ENCODE measurements around the gene THOC6. TPM values are rescaled to one million over a fixed set of nuclear protein-coding genes. Genes with fewer than 3 reads are reported as not detected.
A peak's percentile ranks its signal among the peaks of the same experiment; 100 is the strongest.

Gene THOC6
- polyA plus RNA-seq (2013, experiment 1 of 2): 38.1 TPM
- polyA plus RNA-seq (2013, experiment 2 of 2): 37.5 TPM

- peak within 1 kb of the TSS; percentile 78 for H2AK5ac ChIP-seq (ENCODE audit: low read length)
- peak within 1 kb of the TSS; percentile 96 for H3K56ac ChIP-seq (ENCODE audit: low read length)
- DNase-seq: peak; percentile 100
- no peak within 1 kb of the TSS for H4K8ac ChIP-seq (ENCODE audit: low read depth, low read length)
- H3K4me1 ChIP-seq (ENCODE audit: control insufficient read depth, low read depth, low read length): peaks cover 12% of the 10 kb centered on the region
- peak within 1 kb of the TSS; percentile 96 for H2BK5ac ChIP-seq (ENCODE audit: low read length)
- no peak within 1 kb of the TSS for H4K5ac ChIP-seq (ENCODE audit: low read length)
- peak within 1 kb of the TSS; percentile 90 for H3K9ac ChIP-seq (ENCODE audit: low read length)
- H3K36me3 ChIP-seq (ENCODE audit: control insufficient read depth, insufficient read depth, low read length): peaks cover 8% of the 10 kb centered on the region
- H2BK15ac ChIP-seq (replicated peaks; ENCODE audit: low read depth): no peak within 1 kb of the TSS
- H3K79me2 ChIP-seq (ENCODE audit: control insufficient read depth, insufficient read depth, low read length): peaks cover 4% of the 10 kb centered on the region
- H2BK120ac ChIP-seq (ENCODE audit: low read depth, low read length): no peak within 1 kb of the TSS
- H3K4me2 ChIP-seq (ENCODE audit: low read length): peak within 1 kb of the TSS; percentile 85
- H3K4me3 ChIP-seq (ENCODE audit: low read length): peak within 1 kb of the TSS; percentile 61
- peak within 1 kb of the TSS; percentile 94 for H3K27ac ChIP-seq (ENCODE audit: low read depth, low read length)
- H3K79me1 ChIP-seq (ENCODE audit: low read length): peaks cover 5% of the 10 kb centered on the region
- no peak within 1 kb of the TSS for H3K4ac ChIP-seq (ENCODE audit: low read depth, low read length)
- H3K27me3 ChIP-seq (ENCODE audit: insufficient read depth, low read length, poor library complexity): no peaks in the 10 kb centered on the region
- WGBS (ENCODE audit: extremely low coverage, insufficient coverage, low lambda C conversion rate): no CpG with 5 or more reads among the region's 69 CpGs
- peak within 1 kb of the TSS; percentile 89 for H3K23ac ChIP-seq (ENCODE audit: low read length)
- peak within 1 kb of the TSS; percentile 69 for H3K18ac ChIP-seq (ENCODE audit: low read length)
Measured at GRCh38 chr16:3023669-3024478, at the start of gene THOC6, which contains the start of gene HCFC1R1. Gene THOC6, plus strand, starts transcription at chr16:3024035. Its CDS starts 292 bp downstream, at chr16:3024327. Gene HCFC1R1, minus strand, starts transcription at chr16:3023942. Its CDS starts 1 bp downstream, at chr16:3023941.

- Histone ChIP-seq H2BK15ac (replicated peaks; ENCODE audit: low read depth) (no peak overlapping the region), H4K8ac (ENCODE audit: low read depth, low read length) (no peak overlapping the region), H3K4me2 (ENCODE audit: low read length) (no peak overlapping the region), H3K4me1 (ENCODE audit: control insufficient read depth, low read depth, low read length) (no peaks in the 10 kb centered on the region), H2BK5ac (ENCODE audit: low read length) (no peak overlapping the region), H3K4me3 (ENCODE audit: low read length) (no peak overlapping the region), H3K79me2 (ENCODE audit: control insufficient read depth, insufficient read depth, low read length) (peaks cover 11% of the 10 kb centered on the region), H3K36me3 (ENCODE audit: control insufficient read depth, insufficient read depth, low read length) (peaks cover 10% of the 10 kb centered on the region), H3K18ac (ENCODE audit: low read length) (no peak overlapping the region), H3K4ac (ENCODE audit: low read depth, low read length) (no peak overlapping the region), H3K56ac (ENCODE audit: low read length) (no peak overlapping the region), H3K27me3 (ENCODE audit: insufficient read depth, low read length, poor library complexity) (no peaks in the 10 kb centered on the region), H3K9ac (ENCODE audit: low read length) (no peak overlapping the region), H4K5ac (ENCODE audit: low read length) (no peak overlapping the region), H3K23ac (ENCODE audit: low read length) (no peak overlapping the region), H2AK5ac (ENCODE audit: low read length) (no peak overlapping the region), H3K27ac (ENCODE audit: low read depth, low read length) (no peak overlapping the region), H3K79me1 (ENCODE audit: low read length) (peaks cover 12% of the 10 kb centered on the region), H2BK120ac (ENCODE audit: low read depth, low read length) (no peak overlapping the region)
- WGBS (ENCODE audit: extremely low coverage, insufficient coverage, low lambda C conversion rate): no CpG with 5 or more reads among the region's 15 CpGs
- DNase-seq: no peak
Measured at GRCh38 chr16:2974319-2975056, 49.3 kb upstream of the THOC6 start.

- no CpG with 5 or more reads among the region's 28 CpGs for WGBS (ENCODE audit: extremely low coverage, insufficient coverage, low lambda C conversion rate)
- Histone ChIP-seq H2BK15ac (replicated peaks; ENCODE audit: low read depth) (no peak overlapping the region), H2AK5ac (ENCODE audit: low read length) (no peak overlapping the region), H3K4ac (ENCODE audit: low read depth, low read length) (no peak overlapping the region), H3K4me1 (ENCODE audit: control insufficient read depth, low read depth, low read length) (no peaks in the 10 kb centered on the region), H3K4me2 (ENCODE audit: low read length) (no peak overlapping the region), H3K56ac (ENCODE audit: low read length) (no peak overlapping the region), H2BK5ac (ENCODE audit: low read length) (no peak overlapping the region), H3K27me3 (ENCODE audit: insufficient read depth, low read length, poor library complexity) (no peaks in the 10 kb centered on the region), H4K5ac (ENCODE audit: low read length) (no peak overlapping the region), H3K79me2 (ENCODE audit: control insufficient read depth, insufficient read depth, low read length) (peaks cover 15% of the 10 kb centered on the region), H3K4me3 (ENCODE audit: low read length) (no peak overlapping the region), H2BK120ac (ENCODE audit: low read depth, low read length) (no peak overlapping the region), H4K8ac (ENCODE audit: low read depth, low read length) (no peak overlapping the region), H3K9ac (ENCODE audit: low read length) (no peak overlapping the region), H3K36me3 (ENCODE audit: control insufficient read depth, insufficient read depth, low read length) (peaks cover 10% of the 10 kb centered on the region), H3K18ac (ENCODE audit: low read length) (no peak overlapping the region), H3K27ac (ENCODE audit: low read depth, low read length) (no peak overlapping the region), H3K79me1 (ENCODE audit: low read length) (peaks cover 15% of the 10 kb centered on the region), H3K23ac (ENCODE audit: low read length) (no peak overlapping the region)
- no peak for DNase-seq
Measured at GRCh38 chr16:2975161-2975795, 48.6 kb upstream of the THOC6 start.

DNA sequence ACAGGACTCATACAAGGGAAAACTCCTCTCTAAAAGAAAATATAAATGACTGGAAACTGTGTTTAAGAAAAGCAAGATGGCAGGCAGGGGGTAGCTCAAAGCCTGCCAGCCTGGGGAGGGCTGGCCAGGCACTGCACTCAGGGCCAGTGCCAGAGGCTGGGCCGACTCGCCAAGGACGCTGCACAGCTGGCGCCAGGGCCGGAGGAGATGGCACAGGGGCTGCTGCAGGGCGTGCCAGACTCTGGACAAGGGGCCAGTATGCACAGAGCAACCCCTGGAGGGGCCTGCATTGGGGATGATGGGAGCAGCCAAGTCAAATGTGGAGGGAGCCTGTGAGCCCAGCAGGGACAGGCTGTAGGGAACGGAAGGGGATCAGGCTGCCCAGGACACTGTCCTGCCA is 47.6 kb upstream of the THOC6 start:
- Histone ChIP-seq H2BK120ac (ENCODE audit: low read depth, low read length) (no peak overlapping the region), H2AK5ac (ENCODE audit: low read length) (no peak overlapping the region), H3K4me2 (ENCODE audit: low read length) (no peak overlapping the region), H2BK15ac (replicated peaks; ENCODE audit: low read depth) (no peak overlapping the region), H3K27ac (ENCODE audit: low read depth, low read length) (no peak overlapping the region), H3K36me3 (ENCODE audit: control insufficient read depth, insufficient read depth, low read length) (peaks cover 10% of the 10 kb centered on the region), H3K4me3 (ENCODE audit: low read length) (no peak overlapping the region), H3K56ac (ENCODE audit: low read length) (no peak overlapping the region), H3K79me1 (ENCODE audit: low read length) (peaks cover 11% of the 10 kb centered on the region), H3K9ac (ENCODE audit: low read length) (no peak overlapping the region), H3K18ac (ENCODE audit: low read length) (no peak overlapping the region), H4K8ac (ENCODE audit: low read depth, low read length) (no peak overlapping the region), H4K5ac (ENCODE audit: low read length) (no peak overlapping the region), H3K23ac (ENCODE audit: low read length) (no peak overlapping the region), H3K79me2 (ENCODE audit: control insufficient read depth, insufficient read depth, low read length) (peaks cover 11% of the 10 kb centered on the region), H3K27me3 (ENCODE audit: insufficient read depth, low read length, poor library complexity) (no peaks in the 10 kb centered on the region), H3K4me1 (ENCODE audit: control insufficient read depth, low read depth, low read length) (no peaks in the 10 kb centered on the region), H2BK5ac (ENCODE audit: low read length) (no peak overlapping the region), H3K4ac (ENCODE audit: low read depth, low read length) (no peak overlapping the region)
- DNase-seq: no peak
- no CpG with 5 or more reads among the region's 7 CpGs for WGBS (ENCODE audit: extremely low coverage, insufficient coverage, low lambda C conversion rate)

GRCh38 chr16:2976673-2977072 is 47.2 kb upstream of the THOC6 start:
- no CpG with 5 or more reads among the region's 15 CpGs for WGBS (ENCODE audit: extremely low coverage, insufficient coverage, low lambda C conversion rate)

More at GRCh38 chr16:2976673-2977072, 47.2 kb upstream of the THOC6 start:
- no peak overlapping the region for H4K8ac ChIP-seq (ENCODE audit: low read depth, low read length)
- H3K36me3 ChIP-seq (ENCODE audit: control insufficient read depth, insufficient read depth, low read length): peaks cover 10% of the 10 kb centered on the region
- no peak overlapping the region for H3K4me2 ChIP-seq (ENCODE audit: low read length)
- no peak overlapping the region for H3K9ac ChIP-seq (ENCODE audit: low read length)
- no peaks in the 10 kb centered on the region for H3K4me1 ChIP-seq (ENCODE audit: control insufficient read depth, low read depth, low read length)
- H2AK5ac ChIP-seq (ENCODE audit: low read length): no peak overlapping the region
- H3K79me2 ChIP-seq (ENCODE audit: control insufficient read depth, insufficient read depth, low read length): peaks cover 11% of the 10 kb centered on the region
- no peaks in the 10 kb centered on the region for H3K27me3 ChIP-seq (ENCODE audit: insufficient read depth, low read length, poor library complexity)
- H2BK120ac ChIP-seq (ENCODE audit: low read depth, low read length): no peak overlapping the region
- peaks cover 11% of the 10 kb centered on the region for H3K79me1 ChIP-seq (ENCODE audit: low read length)
- no peak overlapping the region for H3K23ac ChIP-seq (ENCODE audit: low read length)
- H3K56ac ChIP-seq (ENCODE audit: low read length): no peak overlapping the region
- no peak for DNase-seq
- H4K5ac ChIP-seq (ENCODE audit: low read length): no peak overlapping the region
- no peak overlapping the region for H2BK15ac ChIP-seq (replicated peaks; ENCODE audit: low read depth)
- no peak overlapping the region for H3K27ac ChIP-seq (ENCODE audit: low read depth, low read length)
- H3K4me3 ChIP-seq (ENCODE audit: low read length): no peak overlapping the region
- no peak overlapping the region for H3K4ac ChIP-seq (ENCODE audit: low read depth, low read length)
- no peak overlapping the region for H3K18ac ChIP-seq (ENCODE audit: low read length)
- no peak overlapping the region for H2BK5ac ChIP-seq (ENCODE audit: low read length)

Data from mesendoderm (in vitro differentiated cells).